Cardiac muscle cell (in vitro differentiated cells and primary cell): Measurements from ENCODE around the gene CADPS2. TPM values are rescaled to one million over a fixed set of nuclear protein-coding genes. Genes with fewer than 3 reads are reported as not detected.

Source experiments
- DNase-seq, 2 donors: peaks; one replicate each; pipeline versions ENCODE4 v3.0.0 to v3.0.0-alpha.2; 2010 to 2017; ENCODE audit warnings: low read depth in 1 of 2, low spot score in 1 of 2
- H3K27ac ChIP-seq: fragments of 200-600 bp; sonication (generic); 2 replicates; pipeline ENCODE4 v1.5.1; 2016
- H3K27me3 ChIP-seq: fragments of 200-600 bp; sonication (generic); 2 replicates; pipeline ENCODE4 v1.6.0; 2016; ENCODE audit warnings: control low read depth
- H3K36me3 ChIP-seq: fragments of 200-600 bp; sonication (generic); 2 replicates; pipeline ENCODE4 v1.5.1; 2016; ENCODE audit warnings: control low read depth
- H3K4me1 ChIP-seq: fragments of 200-600 bp; sonication (generic); 2 replicates; pipeline ENCODE4 v1.8.1; 2017; ENCODE audit warnings: low read depth, mild to moderate bottlenecking, mixed run types
- H3K4me3 ChIP-seq: fragments of 200-600 bp; sonication (generic); 2 replicates; pipeline ENCODE4 v1.5.1; 2016; ENCODE audit warnings: mild to moderate bottlenecking
- H3K9me3 ChIP-seq: fragments of 200-600 bp; sonication (generic); 2 replicates; pipeline ENCODE4 v1.5.1; 2017; ENCODE audit warnings: low read depth, mild to moderate bottlenecking, control low read depth
- CTCF ChIP-seq: IDR thresholded peaks from 2 replicates; pipeline ENCODE4 v1.5.1; 2012; ENCODE audit warnings: low read depth, mild to moderate bottlenecking, low read length
- polyA plus RNA-seq: library from polyadenylated mRNA; unstranded; fragments of >200 nt; fragmentation: Nextera tagmentation; extraction: Ambion mirVana; gene quantifications from 2 replicates; pipeline ENCODE4 v1.2.1, GENCODE V29; 2016
- total RNA-seq: library from RNA; depleted of rRNA; stranded (reverse); fragments of >200 nt; gene quantifications from 2 replicates; pipeline ENCODE4 v1.2.3, GENCODE V29; 2016

CADPS2 gene
- total and polyA plus RNA-seq, 2 experiments from 2014 or later, result 15.0 to 17.2 TPM

DNA sequence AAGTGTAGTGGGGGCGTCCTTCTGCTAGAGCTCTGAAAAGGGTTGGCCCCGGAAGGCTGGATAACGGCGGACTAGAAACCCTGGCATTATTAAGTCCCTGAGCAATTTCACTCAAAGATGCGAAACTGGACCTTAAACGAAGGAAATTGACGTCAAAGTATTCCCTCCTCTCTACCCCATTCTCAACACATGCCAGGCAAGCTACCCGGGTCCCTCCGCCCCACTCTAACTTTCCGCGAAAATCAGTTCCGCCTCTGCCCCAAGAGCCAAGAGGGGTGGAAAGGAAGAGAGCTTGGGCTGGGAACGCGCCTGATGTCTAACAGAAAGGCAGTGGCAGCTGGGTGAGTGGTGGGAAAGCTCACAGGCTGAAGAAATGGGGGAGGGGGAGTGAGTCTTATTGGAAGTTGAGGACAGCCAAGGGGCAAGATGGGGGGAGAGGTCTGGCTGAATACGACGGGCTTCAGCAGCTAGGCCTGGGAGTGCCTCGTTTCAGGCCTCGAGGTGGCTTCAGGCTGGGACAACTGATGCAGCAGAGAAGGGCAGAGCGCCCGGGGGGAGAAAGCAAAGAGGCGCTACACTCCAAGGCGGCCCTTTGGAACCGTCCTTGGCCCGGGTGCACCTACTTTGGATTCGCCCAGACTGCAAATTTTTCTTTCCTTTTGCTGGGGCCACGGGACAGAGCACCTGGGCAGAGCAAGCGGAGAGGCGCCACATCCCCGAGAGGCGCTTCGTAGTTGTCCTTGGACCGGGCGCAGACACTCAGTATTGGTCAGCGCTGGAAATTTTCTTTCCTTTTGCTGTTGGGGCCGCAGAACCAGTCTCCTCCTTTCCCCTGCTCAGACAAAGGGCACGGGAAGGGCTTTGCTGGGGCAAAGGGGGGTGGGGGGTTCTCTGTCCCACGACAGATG is 579.7 kb downstream of the CADPS2 start:
- no peak for TF ChIP-seq CTCF
- Histone ChIP-seq H3K4me3 (no peak overlapping the region), H3K27me3 (peaks cover 100% of the 10 kb centered on the region), H3K36me3 (no peaks in the 10 kb centered on the region), H3K4me1 (peaks cover 21% of the 10 kb centered on the region), H3K9me3 (no peaks in the 10 kb centered on the region), H3K27ac (no peak overlapping the region)
- DNase-seq, result no peak

GRCh38 chr7:122305475-122306319 is 580.6 kb downstream of the CADPS2 start:
- Histone ChIP-seq H3K9me3 (no peaks in the 10 kb centered on the region), H3K27me3 (peaks cover 100% of the 10 kb centered on the region), H3K36me3 (no peaks in the 10 kb centered on the region), H3K27ac (no peak overlapping the region), H3K4me1 (peaks cover 20% of the 10 kb centered on the region), H3K4me3 (peak overlapping the region; percentile 20)
- DNase-seq, result peak in 1 of 2 donors; percentile 43
- no peak for TF ChIP-seq CTCF

DNA sequence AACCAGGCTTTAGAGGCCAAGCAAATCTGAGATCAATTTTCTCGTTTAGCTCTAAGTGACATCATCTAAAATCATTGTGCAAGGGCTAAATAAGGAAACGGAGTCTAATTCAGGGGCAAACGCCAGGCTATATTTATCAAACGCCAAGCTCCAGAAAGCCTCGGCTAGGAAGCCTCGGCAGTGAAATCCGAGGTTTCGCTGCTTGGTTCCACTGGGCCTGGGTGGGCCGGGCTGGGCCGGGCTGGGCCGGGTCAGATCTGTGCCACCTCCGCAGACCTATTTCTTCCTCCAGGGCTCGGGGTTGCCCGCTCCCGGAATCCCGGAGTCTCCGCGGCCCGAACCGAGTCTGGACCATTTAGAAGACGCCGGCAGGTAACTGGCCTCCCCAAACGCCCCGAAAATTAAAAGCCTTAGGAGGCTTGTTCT is 581.3 kb downstream of the CADPS2 start:
- no peak for TF ChIP-seq CTCF
- H3K36me3 ChIP-seq, result no peaks in the 10 kb centered on the region
- no peak for DNase-seq
- peak overlapping the region; percentile 20 for H3K4me3 ChIP-seq
- H3K27me3 ChIP-seq, result peaks cover 100% of the 10 kb centered on the region
- H3K9me3 ChIP-seq, result no peaks in the 10 kb centered on the region
- H3K4me1 ChIP-seq, result peaks cover 17% of the 10 kb centered on the region
- H3K27ac ChIP-seq, result no peak overlapping the region

DNA sequence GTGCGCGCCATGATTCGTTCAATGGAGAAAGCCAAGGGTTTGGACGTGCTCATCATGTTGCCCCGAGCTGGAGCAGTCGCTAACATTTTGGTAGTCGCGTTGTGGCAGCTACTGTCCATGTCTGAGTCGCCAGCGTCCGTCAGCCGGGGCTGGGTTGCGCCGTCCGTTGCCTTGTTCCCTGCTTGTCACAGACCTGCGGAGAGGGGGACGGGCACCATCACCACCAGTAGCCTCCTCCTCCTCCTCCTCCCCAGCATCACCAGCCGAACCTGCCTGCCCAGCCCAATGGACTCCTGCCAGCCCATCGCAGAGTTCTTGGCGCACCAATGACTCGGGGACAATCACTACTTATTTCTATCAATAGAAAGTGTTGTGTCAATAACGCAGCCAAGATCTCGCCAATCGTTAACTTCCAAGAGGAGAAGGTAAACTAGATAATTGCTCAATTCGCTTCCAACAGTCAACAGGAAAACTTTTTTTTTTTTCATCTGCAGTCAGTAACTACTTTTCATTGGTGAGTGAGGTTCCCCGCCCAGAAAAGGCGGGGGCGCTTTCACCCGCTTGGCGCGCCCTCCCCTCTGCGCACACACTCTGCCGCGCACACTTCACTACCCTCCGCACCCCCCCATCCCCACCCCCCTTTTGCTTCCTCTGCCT is 581.8 kb downstream of the CADPS2 start, which contains the start of gene FEZF1:
Gene FEZF1 (minus strand): TSS at position 432 of the 657 bp plus-strand sequence. CDS start 313 bp downstream, at position 119.
- TF ChIP-seq CTCF, result no peak
- DNase-seq, result no peak
- H3K27me3 ChIP-seq, result peaks cover 100% of the 10 kb centered on the region

More for the DNA sequence above, 581.8 kb downstream of the CADPS2 start, which contains the start of gene FEZF1:
- H3K27ac ChIP-seq, result no peak within 1 kb of the TSS
- peak within 1 kb of the TSS; percentile 20 for H3K4me3 ChIP-seq
- H3K36me3 ChIP-seq, result no peaks in the 10 kb centered on the region
- no peaks in the 10 kb centered on the region for H3K9me3 ChIP-seq
- H3K4me1 ChIP-seq, result peaks cover 17% of the 10 kb centered on the region
